ENCODE data around the gene HKDC1. TPM values are rescaled to one million over a fixed set of nuclear protein-coding genes. Genes with fewer than 3 reads are reported as not detected.

The HKDC1 gene
- total RNA-seq, 2 experiments from 2014 or later = 1.4 to 1.8 TPM

- H3K4me3 Mint-ChIP-seq = no peak overlapping the region
- DNase-seq (no peak), ATAC-seq (no peak)
- ChIA-PET CTCF (interaction anchor here (1.0 kb wide), 1 partner anchor 14 kb away, joined by 3 read pairs; no protein-coding TSS in a partner anchor), POLR2A (interaction anchor here (1.2 to 2.0 kb wide), 3 partner anchors 21 to 246 kb away, joined by 4 to 7 read pairs (median 6); partner anchors contain the start of gene SUPV3L1)
- no peaks in the 10 kb centered on the region for H3K9me3 Mint-ChIP-seq (ENCODE audit: insufficient read depth)
- H3K27me3 Mint-ChIP-seq (ENCODE audit: low read depth) = no peaks in the 10 kb centered on the region
- peak overlapping the region; percentile 39 for H3K27ac Mint-ChIP-seq
- peaks cover 48% of the 10 kb centered on the region for H3K4me1 Mint-ChIP-seq (ENCODE audit: low read depth)
- peaks cover 45% of the 10 kb centered on the region for H3K36me3 Mint-ChIP-seq (ENCODE audit: low read depth)
Measured at GRCh38 chr10:69201045-69201444, 19.1 kb upstream of the HKDC1 start.

DNA sequence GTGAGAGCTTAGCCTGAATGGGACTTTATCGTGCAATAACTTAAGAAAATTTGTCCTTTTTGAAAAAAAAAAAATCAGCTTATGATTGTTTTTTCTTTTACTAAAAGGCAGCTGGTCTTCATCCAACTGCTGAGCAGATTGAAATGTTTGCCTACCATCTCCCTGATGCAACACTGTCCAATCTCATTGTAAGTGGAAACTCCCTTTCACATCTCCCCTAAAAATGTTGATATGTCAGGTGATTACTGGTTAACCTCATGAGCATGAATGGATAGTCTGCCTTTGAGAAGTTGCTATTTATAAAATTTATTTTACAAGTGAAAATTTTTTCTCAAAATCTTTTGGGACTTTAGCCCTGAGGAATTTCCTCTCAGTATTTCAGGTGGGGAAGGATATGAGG lies 17.8 kb upstream of the HKDC1 start:
- Mint-ChIP-seq H3K36me3 (ENCODE audit: low read depth) (peaks cover 52% of the 10 kb centered on the region), H3K27me3 (ENCODE audit: low read depth) (no peaks in the 10 kb centered on the region), H3K9me3 (ENCODE audit: insufficient read depth) (no peaks in the 10 kb centered on the region), H3K4me3 (no peak overlapping the region), H3K27ac (peak overlapping the region; percentile 81), H3K4me1 (ENCODE audit: low read depth) (peaks cover 58% of the 10 kb centered on the region)
- ChIA-PET CTCF (interaction anchor here (1.0 to 5.6 kb wide), 5 partner anchors 9 to 20 kb away, joined by 3 to 37 read pairs (median 3); partner anchors contain the start of gene HKDC1), POLR2A (interaction anchor here (0.8 to 1.2 kb wide), 4 partner anchors 13 to 27 kb away, joined by 3 to 4 read pairs (median 3); no protein-coding TSS in a partner anchor)
- ATAC-seq (peak; percentile 65), DNase-seq (no peak)

- Mint-ChIP-seq H3K9me3 (ENCODE audit: insufficient read depth) (no peaks in the 10 kb centered on the region), H3K4me1 (ENCODE audit: low read depth) (peaks cover 37% of the 10 kb centered on the region), H3K27ac (no peak overlapping the region), H3K4me3 (no peak overlapping the region), H3K36me3 (ENCODE audit: low read depth) (peaks cover 49% of the 10 kb centered on the region), H3K27me3 (ENCODE audit: low read depth) (no peaks in the 10 kb centered on the region)
- ATAC-seq (no peak), DNase-seq (no peak)
- ChIA-PET POLR2A (no interaction called here), CTCF (interaction anchor here (1.6 kb wide), 1 partner anchor 8 kb away, joined by 3 read pairs; no protein-coding TSS in a partner anchor)
Measured at GRCh38 chr10:69208761-69209160, 11.4 kb upstream of the HKDC1 start.

DNA sequence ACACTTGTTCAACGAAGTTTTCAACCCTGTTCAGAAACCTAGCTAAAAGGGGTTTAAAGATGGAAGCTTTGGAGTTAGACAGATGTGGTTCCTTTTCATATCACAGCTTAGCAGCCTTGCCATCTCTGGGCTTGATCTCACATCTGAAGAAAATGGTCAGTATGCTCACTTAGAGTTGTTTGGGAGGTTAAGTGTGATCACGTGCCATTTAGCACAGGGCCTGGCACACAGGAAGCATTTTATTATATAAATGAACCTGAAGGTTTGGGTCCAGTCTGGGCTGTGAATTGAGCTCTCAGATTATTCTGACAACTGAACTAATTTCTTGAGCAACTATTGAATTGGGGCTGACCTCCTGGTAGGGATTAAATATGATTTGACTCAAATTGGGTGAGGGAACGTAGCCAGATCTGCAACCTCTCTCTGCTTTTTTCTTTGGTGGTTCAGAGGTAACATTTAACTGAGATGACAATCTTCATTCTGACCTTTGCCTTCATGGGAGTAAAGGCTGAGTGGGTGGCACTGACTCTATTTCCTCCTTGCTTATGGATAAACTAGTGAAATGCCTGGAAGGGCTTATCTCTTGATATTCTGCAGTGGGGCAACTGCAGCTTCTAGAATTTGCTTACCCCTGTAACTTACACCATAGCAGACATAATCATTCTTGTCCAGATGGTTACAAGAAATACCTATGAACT lies 10.2 kb upstream of the HKDC1 start:
- Mint-ChIP-seq H3K9me3 (ENCODE audit: insufficient read depth) (no peaks in the 10 kb centered on the region), H3K4me3 (no peak overlapping the region), H3K36me3 (ENCODE audit: low read depth) (peaks cover 46% of the 10 kb centered on the region), H3K27ac (no peak overlapping the region), H3K27me3 (ENCODE audit: low read depth) (no peaks in the 10 kb centered on the region), H3K4me1 (ENCODE audit: low read depth) (peaks cover 40% of the 10 kb centered on the region)
- ChIA-PET POLR2A (no interaction called here), CTCF (interaction anchor here (1.1 kb wide), 1 partner anchor 10 kb away, joined by 4 read pairs; the partner anchor contains the start of gene HKDC1)
- DNase-seq (no peak), ATAC-seq (no peak)

GRCh38 chr10:69211104-69211503 lies 9.0 kb upstream of the HKDC1 start:
- ChIA-PET POLR2A (no interaction called here), CTCF (no interaction called here)
- ATAC-seq = no peak
- Mint-ChIP-seq H3K36me3 (ENCODE audit: low read depth) (peaks cover 37% of the 10 kb centered on the region), H3K4me3 (no peak overlapping the region), H3K9me3 (ENCODE audit: insufficient read depth) (no peaks in the 10 kb centered on the region), H3K4me1 (ENCODE audit: low read depth) (peaks cover 43% of the 10 kb centered on the region), H3K27ac (no peak overlapping the region), H3K27me3 (ENCODE audit: low read depth) (no peaks in the 10 kb centered on the region)
- no peak for DNase-seq

DNA sequence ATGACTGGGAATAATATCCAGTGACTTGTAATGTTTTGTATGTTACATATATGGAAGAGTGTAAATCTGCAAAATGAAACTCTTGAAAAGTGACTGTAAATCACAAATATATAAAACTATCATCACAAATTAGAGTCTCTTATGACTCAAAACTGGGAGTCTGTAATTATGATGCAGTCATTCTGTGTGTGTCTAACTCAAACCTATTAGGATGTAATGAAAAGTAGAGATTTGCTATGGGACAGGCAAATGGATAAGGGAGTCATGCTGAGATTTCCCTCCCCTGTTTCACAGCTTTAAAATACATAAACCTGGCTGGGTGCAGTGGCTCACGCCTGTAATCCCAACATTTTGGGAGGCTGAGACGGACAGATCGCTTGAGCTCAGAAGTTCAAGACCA lies 8.6 kb upstream of the HKDC1 start:
- CTCF ChIA-PET = interaction anchor here (0.7 kb wide), 1 partner anchor 181 kb away, joined by 4 read pairs; no protein-coding TSS in a partner anchor
- ATAC-seq (no peak), DNase-seq (no peak)
- POLR2A ChIA-PET = no interaction called here
- no peak overlapping the region for H3K27ac Mint-ChIP-seq
- H3K27me3 Mint-ChIP-seq (ENCODE audit: low read depth) = no peaks in the 10 kb centered on the region
- H3K36me3 Mint-ChIP-seq (ENCODE audit: low read depth) = peaks cover 33% of the 10 kb centered on the region
- H3K9me3 Mint-ChIP-seq (ENCODE audit: insufficient read depth) = no peaks in the 10 kb centered on the region
- H3K4me3 Mint-ChIP-seq = no peak overlapping the region
- peaks cover 43% of the 10 kb centered on the region for H3K4me1 Mint-ChIP-seq (ENCODE audit: low read depth)

DNA sequence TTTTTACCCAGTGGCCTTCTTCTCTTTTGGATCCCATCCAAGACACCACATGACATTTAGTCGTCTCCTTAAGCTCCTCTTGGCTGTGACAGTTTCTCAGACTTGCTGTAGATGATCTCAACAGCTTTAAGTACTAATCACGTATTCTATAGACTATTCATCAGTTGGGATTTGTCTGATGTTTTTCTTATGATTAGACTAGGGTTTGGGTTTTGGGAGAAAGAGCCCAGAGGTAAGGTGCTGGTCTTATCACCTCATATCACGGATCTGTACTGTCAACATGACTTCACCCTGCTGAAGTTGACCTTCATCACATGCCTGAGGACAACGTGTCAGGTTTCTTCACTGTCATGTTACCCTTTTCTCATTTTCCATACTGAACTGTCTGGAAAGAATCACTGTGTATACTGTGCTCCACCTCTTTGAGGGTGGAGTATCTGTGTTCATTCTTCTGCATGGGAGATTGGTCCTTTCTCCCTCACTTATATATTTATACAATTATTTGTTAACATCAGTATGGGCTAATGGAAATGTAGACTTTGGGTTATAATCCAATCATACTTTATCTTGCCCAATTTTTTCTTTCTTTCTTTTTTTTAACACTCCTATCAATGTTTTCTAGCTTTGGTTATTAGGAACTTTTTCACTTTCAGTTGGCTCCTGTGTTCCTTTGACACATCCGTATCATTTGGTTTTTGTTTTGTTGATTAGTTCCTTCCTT lies 6.4 kb upstream of the HKDC1 start:
- ChIA-PET CTCF (interaction anchor here (0.7 to 6.0 kb wide), 3 partner anchors 10 to 122 kb away, joined by 3 to 37 read pairs (median 9); no protein-coding TSS in a partner anchor), POLR2A (interaction anchor here (1.9 kb wide), 1 partner anchor 9 kb away, joined by 7 read pairs; no protein-coding TSS in a partner anchor)
- DNase-seq (no peak), ATAC-seq (no peak)
- Mint-ChIP-seq H3K27ac (peak overlapping the region; percentile 60), H3K4me1 (ENCODE audit: low read depth) (peaks cover 35% of the 10 kb centered on the region), H3K36me3 (ENCODE audit: low read depth) (peaks cover 12% of the 10 kb centered on the region), H3K27me3 (ENCODE audit: low read depth) (no peaks in the 10 kb centered on the region), H3K9me3 (ENCODE audit: insufficient read depth) (no peaks in the 10 kb centered on the region), H3K4me3 (no peak overlapping the region)

GRCh38 chr10:69214666-69215131 lies 5.4 kb upstream of the HKDC1 start:
- Mint-ChIP-seq H3K27me3 (ENCODE audit: low read depth) (no peaks in the 10 kb centered on the region), H3K4me3 (no peak overlapping the region), H3K36me3 (ENCODE audit: low read depth) (peaks cover 3% of the 10 kb centered on the region), H3K27ac (peak overlapping the region; percentile 82), H3K4me1 (ENCODE audit: low read depth) (peaks cover 35% of the 10 kb centered on the region), H3K9me3 (ENCODE audit: insufficient read depth) (no peaks in the 10 kb centered on the region)
- ChIA-PET POLR2A (interaction anchor here (0.6 to 2.2 kb wide), 4 partner anchors 8 to 51 kb away, joined by 3 to 7 read pairs (median 5); no protein-coding TSS in a partner anchor), CTCF (interaction anchor here (1.0 to 6.0 kb wide), 5 partner anchors 11 to 259 kb away, joined by 3 to 37 read pairs (median 9); partner anchors contain the start of gene DDX21)
- ATAC-seq (no peak), DNase-seq (no peak)

DNA sequence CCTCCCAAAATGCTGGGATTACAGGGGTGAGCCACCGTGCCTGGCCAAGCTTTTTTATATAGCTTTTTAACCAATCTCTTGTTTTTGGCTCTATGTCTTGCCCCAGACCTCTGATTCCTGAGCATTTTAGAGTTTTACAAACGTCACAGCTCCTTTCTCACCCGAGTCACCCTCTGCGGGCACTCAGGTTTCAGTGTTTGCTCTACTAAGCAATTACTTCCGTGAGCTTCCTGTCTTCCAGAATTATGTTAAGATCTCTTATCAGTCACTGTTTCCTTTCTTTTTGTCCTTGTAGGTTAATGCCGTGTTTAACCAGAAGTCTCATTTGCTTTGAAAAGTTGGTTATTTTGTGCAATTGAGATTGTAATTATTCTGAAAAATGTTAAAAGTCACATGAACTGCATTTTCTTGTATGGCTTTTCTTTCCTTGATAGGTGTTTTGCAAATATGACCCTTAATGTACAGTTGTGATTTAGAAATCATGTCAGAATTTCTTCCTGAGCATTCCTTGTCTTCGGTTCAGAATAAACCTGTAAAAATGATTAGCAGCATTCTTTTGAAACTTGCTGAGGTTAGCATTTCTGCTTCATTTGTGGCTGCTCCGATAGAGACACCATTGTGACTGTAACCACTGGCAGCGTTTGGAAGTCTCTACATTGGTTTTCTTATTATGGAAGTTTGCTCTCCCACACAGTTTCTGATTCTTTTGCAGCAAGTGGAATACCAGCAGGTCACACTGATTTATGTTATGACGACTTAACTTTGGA lies 4.5 kb upstream of the HKDC1 start:
- CTCF ChIA-PET = interaction anchor here (0.6 to 6.0 kb wide), 4 partner anchors 11 to 192 kb away, joined by 3 to 37 read pairs (median 6); no protein-coding TSS in a partner anchor
- peak overlapping the region; percentile 57 for H3K4me3 Mint-ChIP-seq

DNA sequence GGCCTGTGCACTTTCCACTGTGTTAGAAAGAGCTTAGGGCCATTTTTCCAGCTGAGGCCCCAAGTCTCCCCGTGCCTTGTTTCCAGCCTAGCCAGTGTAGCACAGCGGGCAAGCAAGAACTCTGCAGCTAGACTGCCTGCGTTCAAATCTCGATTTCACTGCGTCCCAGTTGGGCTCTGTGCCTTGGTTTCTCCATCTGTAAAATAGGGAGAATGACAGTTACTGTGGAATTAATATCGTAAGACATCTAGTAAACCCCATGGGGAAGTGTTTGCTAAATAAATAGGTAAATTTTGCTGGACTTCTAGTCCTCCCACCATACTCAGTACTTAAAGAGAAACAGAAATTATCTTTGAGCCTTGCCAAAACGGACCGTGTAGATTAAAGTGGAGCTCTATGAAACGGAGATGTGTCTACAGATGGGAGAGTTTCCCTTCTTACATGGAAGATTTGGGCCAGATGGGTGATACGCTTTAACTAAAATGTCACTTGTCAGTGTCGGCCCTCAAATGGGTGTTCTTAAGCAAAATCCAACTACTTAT lies 3.5 kb upstream of the HKDC1 start:
- Mint-ChIP-seq H3K27ac (peak overlapping the region; percentile 12), H3K4me1 (ENCODE audit: low read depth) (peaks cover 40% of the 10 kb centered on the region), H3K36me3 (ENCODE audit: low read depth) (no peaks in the 10 kb centered on the region), H3K4me3 (no peak overlapping the region), H3K9me3 (ENCODE audit: insufficient read depth) (no peaks in the 10 kb centered on the region), H3K27me3 (ENCODE audit: low read depth) (no peaks in the 10 kb centered on the region)
- ATAC-seq (no peak), DNase-seq (no peak)
- ChIA-PET CTCF (interaction anchor here (0.6 to 6.0 kb wide), 4 partner anchors 8 to 66 kb away, joined by 3 to 37 read pairs (median 6); no protein-coding TSS in a partner anchor), POLR2A (interaction anchor here (0.8 to 2.2 kb wide), 2 partner anchors 10 to 12 kb away, joined by 3 to 7 read pairs; no protein-coding TSS in a partner anchor)

More for the DNA sequence above, 4.5 kb upstream of the HKDC1 start:
- Mint-ChIP-seq H3K9me3 (ENCODE audit: insufficient read depth) (no peaks in the 10 kb centered on the region), H3K27me3 (ENCODE audit: low read depth) (no peaks in the 10 kb centered on the region), H3K27ac (peak overlapping the region; percentile 82), H3K36me3 (ENCODE audit: low read depth) (no peaks in the 10 kb centered on the region), H3K4me1 (ENCODE audit: low read depth) (peaks cover 37% of the 10 kb centered on the region)
- DNase-seq (peak; percentile 40), ATAC-seq (peak; percentile 70)
- POLR2A ChIA-PET = interaction anchor here (0.6 to 2.2 kb wide), 4 partner anchors 9 to 52 kb away, joined by 3 to 7 read pairs (median 5); no protein-coding TSS in a partner anchor

All from activated CD8-positive, alpha-beta T cell treated with anti-CD3 and anti-CD28 coated beads, Interleukin-2, amount 10 ng/mL, durations not matched to agents 7 days and 5 days (primary cell).